Dermis blood vessel endothelial cell (primary cell): ENCODE data around the gene THBS1. TPM values are rescaled to one million over a fixed set of nuclear protein-coding genes. Genes with fewer than 3 reads are reported as not detected.
A peak's percentile ranks its signal among the peaks of the same experiment; 100 is the strongest.

ENCODE experiments used
- DNase-seq: peaks from one replicate; pipeline ENCODE4 v3.0.0; 2010
- total RNA-seq: library from RNA; depleted of rRNA; stranded (reverse); fragments of >200 nt; gene quantifications from 2 replicates; pipeline ENCODE4 v1.2.3, GENCODE V29; 2014

The THBS1 gene
- total RNA-seq, 1 donor from 2014 or later = 7,970 TPM

- DNase-seq = no peak
Observed at GRCh38 chr15:39638041-39638440, 57.2 kb downstream of the THBS1 start.

GRCh38 chr15:39639037-39639436 is 58.2 kb downstream of the THBS1 start:
- no peak for DNase-seq

GRCh38 chr15:39640665-39641064 is 59.8 kb downstream of the THBS1 start:
- DNase-seq = no peak

- peak; percentile 17 for DNase-seq
Observed at GRCh38 chr15:39641191-39641889, 60.5 kb downstream of the THBS1 start.

GRCh38 chr15:39642011-39642640 is 61.2 kb downstream of the THBS1 start:
- peak; percentile 72 for DNase-seq

GRCh38 chr15:39643727-39644126 is 62.8 kb downstream of the THBS1 start:
- no peak for DNase-seq

GRCh38 chr15:39644136-39644535 is 63.3 kb downstream of the THBS1 start:
- DNase-seq = no peak

GRCh38 chr15:39645138-39645975 is 64.5 kb downstream of the THBS1 start:
- DNase-seq = no peak

- no peak for DNase-seq
Observed at GRCh38 chr15:39645976-39646257, 65.0 kb downstream of the THBS1 start.

- no peak for DNase-seq
Observed at GRCh38 chr15:39646425-39646824, 65.5 kb downstream of the THBS1 start.

Other genes starting within 250 kb of the THBS1 start
- 0.37 and 0.85 TPM in 2 replicates for gene FSIP1, start 201.8 kb downstream of the THBS1 start, total RNA-seq